K562 (cell line): Measurements from ENCODE around the gene OMP. TPM values are rescaled to one million over a fixed set of nuclear protein-coding genes. Genes with fewer than 3 reads are reported as not detected.

Source experiments
- ARNT ChIP-seq, 2 experiments: fragments of 450-650 bp; IDR thresholded peaks; 2 replicates each; pipeline ENCODE4 v1.6.1; 2016; ENCODE audit warnings: mild to moderate bottlenecking in 1 of 2
- BMI1 ChIP-seq: fragments of 150-350 bp; IDR thresholded peaks from 2 replicates; pipeline ENCODE4 v1.6.1; 2014; ENCODE audit warnings: low read length
- FOS ChIP-seq: IDR thresholded peaks from 3 replicates; pipeline ENCODE4 v1.6.1; 2011; ENCODE audit not compliant: insufficient read length; ENCODE audit errors: extremely low read depth
- GABPA ChIP-seq: fragments of 200-800 bp; sonication (Bioruptor generic); conservative IDR thresholded peaks from 2 replicates; pipeline ENCODE4 v1.6.1; 2016; ENCODE audit warnings: low read depth, missing genetic modification characterization, missing compliant biosample characterization
- HNRNPLL ChIP-seq: fragments of 200-400 bp; formaldehyde crosslinking; IDR thresholded peaks from 2 replicates; pipeline ENCODE4 v1.6.1; 2017; ENCODE audit warnings: low read length, low read depth, mild to moderate bottlenecking; ENCODE audit not compliant: poor library complexity, severe bottlenecking
- ILK ChIP-seq: fragments of 450-650 bp; IDR thresholded peaks from 2 replicates; pipeline ENCODE4 v1.6.1; 2016; ENCODE audit warnings: missing genetic modification characterization, low read depth, mild to moderate bottlenecking, missing compliant biosample characterization, moderate library complexity, borderline replicate concordance
- MBD1 ChIP-seq: fragments of 250-450 bp; sonication (Bioruptor Pico); IDR thresholded peaks from 2 replicates; pipeline ENCODE4 v1.8.0; 2022; ENCODE audit warnings: inconsistent platforms
- NCOR1 ChIP-seq: fragments of 450-650 bp; IDR thresholded peaks from 2 replicates; pipeline ENCODE4 v1.6.1; 2016; ENCODE audit warnings: mild to moderate bottlenecking, moderate library complexity
- PREB ChIP-seq: sonication (generic); formaldehyde crosslinking; IDR thresholded peaks from 2 replicates; pipeline ENCODE4 v1.8.1; 2023; ENCODE audit warnings: mild to moderate bottlenecking, missing genetic modification reagents
- TCF7L2 ChIP-seq: fragments of 150-350 bp; IDR thresholded peaks from 2 replicates; pipeline ENCODE4 v1.6.1; 2016; ENCODE audit warnings: low read depth, mild to moderate bottlenecking, low read length, moderate library complexity
- TSHZ1 ChIP-seq: fragments of 250-450 bp; sonication (Bioruptor Pico); IDR thresholded peaks from 2 replicates; pipeline ENCODE4 v1.4.0; 2020; ENCODE audit warnings: mild to moderate bottlenecking, moderate library complexity
- ZKSCAN8 ChIP-seq: fragments of 200-800 bp; sonication (Bioruptor generic); IDR thresholded peaks from 2 replicates; pipeline ENCODE4 v1.6.1; 2016; ENCODE audit warnings: missing genetic modification characterization, missing compliant biosample characterization
- ZNF445 ChIP-seq: fragments of 250-450 bp; sonication (Bioruptor Pico); IDR thresholded peaks from 2 replicates; pipeline ENCODE4 v1.4.0; 2020; ENCODE audit warnings: low read depth, mild to moderate bottlenecking, moderate library complexity
- ZNF644 ChIP-seq: fragments of 200-800 bp; sonication (Bioruptor generic); IDR thresholded peaks from 2 replicates; pipeline ENCODE4 v1.6.1; 2016; ENCODE audit warnings: low read depth, missing genetic modification characterization, missing compliant biosample characterization
- ZSCAN29 ChIP-seq: fragments of 450-650 bp; IDR thresholded peaks from 2 replicates; pipeline ENCODE4 v1.6.1; 2017
- polyA plus RNA-seq, 8 experiments: library from polyadenylated mRNA; depleted of rRNA in 4 of 8; stranded (reverse) in 5 of 8; unstranded in 3 of 8; fragments of >200 nt; fragmentation: Nextera tagmentation in 2 of 8; fragmentation: Illumina TruSeq in 1 of 8; extraction: Ambion mirVana in 2 of 8; extraction: Trizol in 1 of 8; gene quantifications; 2 replicates each; pipeline versions ENCODE4 v1.2.1 to v1.2.3, GENCODE V29; 2011 to 2014; ENCODE audit warnings: inconsistent platforms in 1 of 8, missing spikeins in 1 of 8
- total RNA-seq, 7 experiments: library from RNA; depleted of rRNA in 6 of 7; stranded (reverse); fragments of >200 nt in 6 of 7; fragmentation: Illumina TruSeq in 2 of 7; extraction: Trizol in 2 of 7; gene quantifications; 2 replicates each; pipeline versions ENCODE4 v1.2.1 to v1.2.3, GENCODE V29; 2011 to 2021; ENCODE audit warnings: low replicate concordance in 1 of 7
- TF ChIP-seq, protein P1 (sequence below): fragments of 250-450 bp; sonication (Bioruptor Pico); IDR thresholded peaks from 2 replicates; pipeline ENCODE4 v1.5.0; 2020; ENCODE audit warnings: mild to moderate bottlenecking, borderline replicate concordance
- TF ChIP-seq, protein P2 (sequence below): fragments of 450-650 bp; IDR thresholded peaks from 2 replicates; pipeline ENCODE4 v1.6.1; 2016; ENCODE audit warnings: low read depth, mild to moderate bottlenecking, moderate library complexity

Gene OMP
- total and polyA plus RNA-seq, 9 of the 15 experiments (the other 6 are each of a cell fraction or from before 2014, with no cell fraction given), result not detected

DNA sequence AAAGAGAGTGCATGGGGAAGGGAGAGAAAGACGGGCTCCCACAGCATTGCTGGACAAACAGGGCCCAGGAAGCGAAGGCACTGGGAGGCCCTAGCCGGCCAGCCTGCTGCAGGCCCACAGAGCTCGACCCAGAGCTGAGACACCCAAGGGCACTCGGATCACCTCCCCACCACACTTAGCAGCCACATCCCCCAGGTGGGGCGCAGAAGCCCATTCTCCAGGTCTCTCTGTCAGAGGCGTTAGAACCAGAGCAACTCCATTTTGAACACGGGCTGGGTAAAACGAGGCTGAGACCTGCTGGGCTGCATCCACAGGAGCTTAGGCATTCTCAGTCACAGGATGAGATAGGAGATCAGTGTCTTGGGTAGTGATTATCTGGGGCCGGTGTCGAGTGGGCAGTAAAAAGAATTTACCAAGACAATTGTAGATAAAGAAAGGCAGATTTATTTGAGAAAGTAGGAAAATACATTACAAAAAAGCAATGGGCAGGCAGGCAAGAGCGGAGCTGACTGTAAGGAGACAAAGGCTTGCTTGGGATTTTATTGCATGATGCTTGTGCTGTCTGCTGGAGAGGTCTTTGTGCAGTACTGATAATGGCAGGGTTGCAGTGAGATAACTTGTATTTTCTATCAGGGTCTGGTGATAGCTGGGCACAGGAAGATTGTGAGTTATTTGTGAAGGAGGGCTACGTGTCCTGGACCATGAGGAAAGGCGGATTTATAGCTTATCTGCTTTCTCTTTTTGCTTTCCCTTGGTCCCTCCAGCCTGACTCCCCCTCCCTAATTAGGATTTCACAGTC is 49.2 kb upstream of the OMP start (continued):
- no peak for TF ChIP-seq MBD1 (CRISPR knock-in tag)
- no peak for TF ChIP-seq HNRNPLL
- TF ChIP-seq ARNT (IDR thresholded peaks at IDR 0.05), result no peak
- TF ChIP-seq TCF7L2, result no peak
- no peak for TF ChIP-seq FOS
- TF ChIP-seq ILK (tag), result no peak
- TF ChIP-seq GABPA (tag), result no peak
- no peak for TF ChIP-seq BMI1
- no peak for TF ChIP-seq PREB (CRISPR knock-in tag)
- 0 out of 2 replicates have a peak, but pooled peaks have one; percentile 33 for TF ChIP-seq ZKSCAN8 (CRISPR knock-in tag)
- 0 out of 2 replicates have a peak, but pooled peaks have one; percentile 27 for TF ChIP-seq TSHZ1
- no peak for TF ChIP-seq ZSCAN29
- peak; percentile 71 for TF ChIP-seq NCOR1
- TF ChIP-seq ZNF644, result no peak
- TF ChIP-seq, protein P1, sequence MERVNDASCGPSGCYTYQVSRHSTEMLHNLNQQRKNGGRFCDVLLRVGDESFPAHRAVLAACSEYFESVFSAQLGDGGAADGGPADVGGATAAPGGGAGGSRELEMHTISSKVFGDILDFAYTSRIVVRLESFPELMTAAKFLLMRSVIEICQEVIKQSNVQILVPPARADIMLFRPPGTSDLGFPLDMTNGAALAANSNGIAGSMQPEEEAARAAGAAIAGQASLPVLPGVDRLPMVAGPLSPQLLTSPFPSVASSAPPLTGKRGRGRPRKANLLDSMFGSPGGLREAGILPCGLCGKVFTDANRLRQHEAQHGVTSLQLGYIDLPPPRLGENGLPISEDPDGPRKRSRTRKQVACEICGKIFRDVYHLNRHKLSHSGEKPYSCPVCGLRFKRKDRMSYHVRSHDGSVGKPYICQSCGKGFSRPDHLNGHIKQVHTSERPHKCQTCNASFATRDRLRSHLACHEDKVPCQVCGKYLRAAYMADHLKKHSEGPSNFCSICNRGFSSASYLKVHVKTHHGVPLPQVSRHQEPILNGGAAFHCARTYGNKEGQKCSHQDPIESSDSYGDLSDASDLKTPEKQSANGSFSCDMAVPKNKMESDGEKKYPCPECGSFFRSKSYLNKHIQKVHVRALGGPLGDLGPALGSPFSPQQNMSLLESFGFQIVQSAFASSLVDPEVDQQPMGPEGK (CRISPR knock-in tag), result no peak
- TF ChIP-seq ZNF445 (CRISPR knock-in tag), result peak; percentile 72; the same call in 1 of the 2 replicates
- TF ChIP-seq, protein P2, sequence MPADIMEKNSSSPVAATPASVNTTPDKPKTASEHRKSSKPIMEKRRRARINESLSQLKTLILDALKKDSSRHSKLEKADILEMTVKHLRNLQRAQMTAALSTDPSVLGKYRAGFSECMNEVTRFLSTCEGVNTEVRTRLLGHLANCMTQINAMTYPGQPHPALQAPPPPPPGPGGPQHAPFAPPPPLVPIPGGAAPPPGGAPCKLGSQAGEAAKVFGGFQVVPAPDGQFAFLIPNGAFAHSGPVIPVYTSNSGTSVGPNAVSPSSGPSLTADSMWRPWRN, result no peak
